GM18858 (cell line): ENCODE measurements around the gene VPS33A.
"Not testable (repeated sequence)": the region's sequence is repeated elsewhere in the genome, so short reads cannot be mapped to it uniquely, and the experiment has no call there.

Source experiments
- ATAC-seq: cut with Tn5 transposase; IDR thresholded peaks from one replicate; pipeline ENCODE4 v1.9.1; 2021; ENCODE audit not compliant: unreplicated experiment

VPS33A gene

DNA sequence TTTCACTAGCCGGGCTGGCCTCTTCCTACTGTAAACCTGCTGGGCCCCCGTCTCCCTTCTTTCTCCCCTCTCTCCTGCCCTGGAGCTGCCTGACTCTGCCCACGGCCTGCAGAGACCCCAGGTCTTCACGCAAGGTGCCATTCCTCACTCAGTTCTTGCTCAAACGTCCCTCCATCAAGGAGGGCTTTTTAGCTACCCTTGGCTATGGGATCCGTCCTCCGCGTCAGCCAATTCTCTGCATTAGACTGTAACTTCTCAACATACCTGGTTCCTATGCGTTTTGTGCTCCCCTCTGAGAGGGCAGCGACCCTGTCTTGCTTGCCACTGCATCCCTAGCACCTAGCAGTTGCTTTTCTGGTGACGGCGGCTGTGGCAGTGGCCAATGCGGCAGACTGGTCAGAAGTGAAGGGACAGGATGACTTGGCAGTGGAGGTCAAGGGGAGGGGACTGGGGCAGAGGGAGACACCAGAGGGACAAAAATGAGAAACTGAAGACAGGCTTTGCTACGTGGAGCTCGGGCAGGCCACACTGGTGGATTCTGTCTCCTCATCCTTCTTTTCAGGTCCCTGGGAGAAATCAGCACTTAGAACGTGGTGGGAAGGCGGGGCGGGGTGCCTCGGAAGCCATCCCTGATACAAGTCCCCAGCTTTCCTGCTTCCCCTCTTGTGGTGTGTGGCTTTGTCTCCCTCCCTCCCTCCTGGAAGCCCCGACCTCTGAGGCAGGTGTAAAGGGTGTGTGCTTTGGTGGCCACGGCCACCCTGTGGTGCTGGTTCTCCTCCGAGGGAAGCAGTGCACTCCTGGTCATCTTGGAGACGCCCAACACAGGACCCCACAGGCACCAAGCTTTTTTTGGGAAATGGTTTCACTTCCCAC is 61.0 kb downstream of the VPS33A start:
- no peak for ATAC-seq

DNA sequence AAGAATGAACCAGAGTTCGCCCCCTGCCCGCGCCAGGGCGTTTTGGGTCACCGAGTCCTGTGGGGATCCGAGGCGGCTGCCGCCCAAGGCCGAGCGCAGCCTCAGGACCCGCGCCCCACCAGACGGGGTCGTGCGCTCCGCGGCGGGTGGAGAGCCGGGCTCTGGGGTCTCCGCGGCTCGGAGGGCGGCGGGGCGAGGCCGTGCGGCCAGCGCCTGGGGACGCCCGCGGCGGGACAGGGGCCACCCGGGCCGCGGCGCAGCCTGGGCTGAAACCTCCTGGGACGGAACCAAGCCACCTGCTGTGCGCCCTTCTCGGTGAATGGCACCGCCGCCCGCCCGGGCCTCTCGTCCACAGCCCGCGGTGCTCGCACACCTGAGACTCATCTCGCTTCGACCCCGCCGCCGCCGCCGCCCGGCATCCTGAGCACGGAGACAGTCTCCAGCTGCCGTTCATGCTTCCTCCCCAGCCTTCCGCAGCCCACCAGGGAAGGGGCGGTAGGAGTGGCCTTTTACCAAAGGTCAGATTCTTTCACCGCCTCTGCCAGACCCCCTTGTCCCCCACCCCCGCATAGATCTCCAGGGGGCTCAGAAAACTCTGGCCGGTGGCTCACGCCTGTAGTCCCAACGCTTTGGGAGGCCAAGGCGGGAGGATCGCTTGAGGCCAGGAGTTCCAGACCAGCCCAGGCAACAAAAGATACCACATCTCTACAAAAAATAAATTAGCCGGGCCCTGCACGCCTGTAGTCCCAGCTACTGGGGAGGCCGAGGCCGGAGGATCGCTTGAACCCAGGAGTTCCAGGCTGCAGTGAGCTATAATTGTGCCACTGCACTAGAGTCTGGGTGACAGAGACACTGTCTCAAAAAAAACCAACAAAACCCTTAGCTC is 61.9 kb downstream of the VPS33A start:
- no peak for ATAC-seq

DNA sequence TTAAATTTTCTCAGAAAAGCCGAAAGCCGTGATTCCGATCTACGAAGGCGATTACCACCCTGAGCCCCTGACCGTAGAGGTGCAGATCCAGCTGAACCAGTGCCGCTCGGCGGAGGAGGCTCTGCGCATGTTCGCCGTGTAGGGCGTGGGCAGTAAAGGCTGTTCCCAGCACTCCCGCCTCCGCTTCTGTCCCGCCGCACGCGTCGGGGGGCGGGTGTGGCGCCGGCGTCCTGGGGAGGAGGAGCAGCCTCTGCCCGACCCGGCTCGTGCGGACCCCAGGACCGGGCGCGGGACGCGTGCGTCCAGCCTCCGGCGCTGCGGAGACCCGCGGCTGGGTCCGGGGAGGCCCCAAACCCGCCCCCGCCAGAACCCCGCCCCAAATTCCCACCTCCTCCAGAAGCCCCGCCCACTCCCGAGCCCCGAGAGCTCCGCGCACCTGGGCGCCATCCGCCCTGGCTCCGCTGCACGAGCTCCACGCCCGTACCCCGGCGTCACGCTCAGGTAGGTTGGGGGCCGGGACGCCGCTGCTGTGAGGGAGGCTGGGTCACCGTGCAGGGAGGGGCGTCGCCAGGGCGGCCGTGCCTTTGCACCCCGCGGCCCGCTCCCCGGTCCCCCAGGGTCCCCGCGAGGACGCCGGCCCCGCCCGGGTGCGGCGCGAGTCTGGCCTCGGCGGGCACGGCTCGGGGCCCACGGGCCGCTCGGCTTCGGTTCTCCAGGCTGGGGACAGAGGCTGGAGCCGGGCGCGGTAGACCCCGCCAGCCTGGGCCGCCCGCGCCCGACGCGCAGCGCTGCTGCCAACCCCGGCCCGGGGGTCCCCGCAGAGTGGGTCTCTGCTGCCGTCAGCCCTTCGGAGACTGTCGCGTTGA is 62.8 kb downstream of the VPS33A start, which contains the start of gene B3GNT4:
Gene B3GNT4 (plus strand): TSS at position 409 of the 866 bp plus-strand sequence. CDS start 910 bp downstream, outside the sequence.
- ATAC-seq, result no peak

- not testable (repeated sequence) for ATAC-seq
Observed at GRCh38 chr12:122202811-122203210, 63.5 kb downstream of the VPS33A start.

DNA sequence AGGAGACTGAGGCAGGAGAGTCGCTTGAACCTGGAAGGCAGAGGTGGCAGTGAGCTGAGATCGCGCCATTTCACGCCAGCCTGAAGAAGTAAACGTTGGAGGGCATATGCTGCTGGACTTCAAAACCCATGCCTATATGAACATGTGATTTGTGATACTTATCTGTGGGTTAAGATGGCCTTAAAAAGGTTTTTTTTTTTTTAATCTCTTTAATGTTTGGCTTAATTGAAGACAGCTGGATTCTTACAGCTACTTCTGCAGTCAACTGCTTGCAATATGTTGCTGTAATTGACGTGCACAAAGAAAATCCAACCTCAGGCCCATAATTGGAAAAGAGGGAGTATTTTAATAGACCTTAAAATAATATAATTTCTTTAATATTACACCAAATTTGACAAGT is 64.3 kb downstream of the VPS33A start:
- ATAC-seq, result no peak

GRCh38 chr12:122201381-122201780 is 64.9 kb downstream of the VPS33A start:
- no peak for ATAC-seq

DNA sequence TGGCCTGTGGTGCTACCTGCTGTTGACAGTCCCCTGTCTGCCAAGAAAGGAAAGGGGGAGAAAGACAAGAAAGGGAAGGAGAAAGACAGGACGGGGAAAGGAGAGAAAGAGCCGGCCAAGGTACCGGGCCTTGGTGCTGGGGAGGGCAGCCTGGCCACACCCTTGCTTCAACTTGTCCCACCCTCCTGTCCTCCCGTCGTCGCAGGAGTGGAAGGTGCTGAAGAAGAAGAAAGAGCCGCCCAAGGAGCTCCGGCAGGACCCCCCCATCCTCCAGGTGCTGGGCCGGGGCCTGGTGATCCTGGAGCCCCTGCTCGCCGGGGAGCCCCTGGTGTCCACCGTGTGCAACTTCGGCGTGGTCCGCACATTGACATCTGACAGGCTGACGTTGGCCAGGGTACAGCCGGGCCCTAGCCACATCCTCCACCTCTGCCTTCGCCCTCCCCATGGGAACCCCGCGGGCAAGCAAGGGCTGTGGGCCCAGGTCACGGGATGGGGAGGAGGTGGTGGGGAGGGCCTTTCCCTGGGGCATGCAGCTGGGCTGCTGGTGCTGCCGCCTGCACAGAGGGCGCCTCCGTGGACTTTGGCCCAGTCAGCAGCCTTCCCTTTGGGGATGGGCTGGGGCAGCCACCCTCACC is 65.6 kb downstream of the VPS33A start:
- ATAC-seq, result no peak

- no peak for ATAC-seq
Observed at GRCh38 chr12:122199484-122200355, 66.6 kb downstream of the VPS33A start.

GRCh38 chr12:122197612-122197966 is 68.7 kb downstream of the VPS33A start:
- ATAC-seq, result no peak

- no peak for ATAC-seq
Observed at GRCh38 chr12:122195405-122195804, 70.9 kb downstream of the VPS33A start.

GRCh38 chr12:122194804-122195203 is 71.5 kb downstream of the VPS33A start:
- no peak for ATAC-seq

GRCh38 chr12:122192441-122192840 is 73.9 kb downstream of the VPS33A start:
- no peak for ATAC-seq

- no peak for ATAC-seq
Observed at GRCh38 chr12:122190842-122191668, 75.2 kb downstream of the VPS33A start.

DNA sequence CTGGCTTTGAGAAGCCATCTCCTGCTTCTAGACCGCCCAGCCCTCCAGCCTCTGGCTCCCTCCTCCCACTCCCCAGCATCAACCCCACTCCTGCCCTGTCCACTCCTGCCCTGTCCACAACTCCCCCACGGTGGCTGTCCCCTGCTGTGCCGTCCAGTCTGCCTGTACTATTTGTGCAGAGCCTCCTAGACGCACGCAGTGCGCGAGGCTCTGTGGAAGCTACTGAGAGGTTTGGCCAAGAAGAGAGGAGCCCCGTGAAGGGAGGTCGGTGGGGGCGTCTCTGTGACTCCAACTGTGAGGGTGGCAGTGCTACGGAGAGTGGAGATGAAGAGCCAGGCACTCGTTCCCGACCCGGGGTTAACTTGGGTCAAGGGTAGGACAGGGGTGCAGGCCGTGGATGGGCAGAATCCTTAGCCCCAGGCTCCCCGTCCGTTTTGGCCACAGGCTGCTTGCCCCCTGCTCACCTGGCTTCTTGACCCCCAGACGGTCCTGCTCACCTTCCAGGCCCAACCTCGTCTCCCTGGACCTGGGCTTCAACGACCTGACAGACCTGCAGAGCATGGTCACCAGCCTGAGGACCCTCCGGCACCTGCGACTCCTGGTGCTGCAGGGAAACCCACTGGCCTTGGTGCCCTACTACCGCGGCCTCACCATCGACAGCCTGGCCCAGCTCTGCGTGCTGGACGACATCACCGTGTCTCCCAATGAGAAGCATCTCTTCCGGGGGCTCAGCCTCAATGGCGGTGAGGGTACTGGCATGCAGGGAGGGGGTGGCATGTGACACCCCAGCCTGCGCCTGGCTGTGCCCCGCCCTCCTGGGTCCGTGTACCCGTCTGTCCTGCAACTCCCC is 76.4 kb downstream of the VPS33A start:
- no peak for ATAC-seq

DNA sequence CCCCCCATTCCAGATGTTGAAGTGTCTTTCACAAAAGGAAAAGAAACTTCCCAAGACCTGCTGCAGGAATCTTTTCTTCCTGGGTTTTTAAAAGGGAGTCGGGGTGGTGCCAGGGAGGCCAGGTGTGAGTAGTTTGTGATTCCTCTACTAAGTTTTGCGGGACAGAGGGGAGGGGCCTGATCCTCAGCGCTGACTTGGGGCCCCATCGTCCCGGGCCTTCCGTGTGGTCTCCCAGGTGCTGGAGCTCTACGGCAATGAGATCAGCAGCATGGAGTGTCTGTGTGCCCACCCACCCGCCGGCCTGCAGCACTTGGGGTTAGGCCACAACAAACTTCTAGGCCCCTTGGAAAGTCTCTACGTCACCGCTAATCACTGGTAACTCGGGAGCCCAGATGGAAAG is 78.8 kb downstream of the VPS33A start:
- no peak for ATAC-seq

DNA sequence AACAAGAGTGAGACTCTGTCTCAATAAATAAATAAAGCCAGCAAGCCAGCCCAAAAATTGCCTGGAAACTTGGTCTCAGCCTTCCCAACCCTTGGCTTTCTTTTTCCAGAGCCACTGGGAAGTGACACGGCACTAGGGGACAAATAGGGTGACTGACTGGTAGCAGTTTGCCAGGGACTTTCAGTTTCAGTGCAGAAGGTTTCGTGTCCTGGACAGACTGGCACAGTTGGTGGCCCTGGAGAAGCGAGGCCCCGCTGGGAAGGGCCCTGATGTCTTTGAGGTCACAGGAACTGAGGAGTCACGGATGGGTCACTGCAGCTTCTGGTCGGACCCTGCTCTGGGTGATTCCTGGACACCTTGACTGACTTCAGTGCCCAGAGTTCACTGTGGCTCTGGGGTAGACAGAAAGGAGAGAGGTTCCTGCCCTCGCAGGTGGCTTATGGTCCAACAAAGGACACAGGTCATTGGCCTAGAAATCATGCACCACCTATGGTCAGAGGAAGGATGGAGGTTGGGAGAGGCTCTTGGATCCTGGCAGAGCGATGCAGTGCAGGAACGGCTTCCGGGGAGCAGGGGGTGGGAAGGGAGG is 80.7 kb downstream of the VPS33A start:
- no peak for ATAC-seq

DNA sequence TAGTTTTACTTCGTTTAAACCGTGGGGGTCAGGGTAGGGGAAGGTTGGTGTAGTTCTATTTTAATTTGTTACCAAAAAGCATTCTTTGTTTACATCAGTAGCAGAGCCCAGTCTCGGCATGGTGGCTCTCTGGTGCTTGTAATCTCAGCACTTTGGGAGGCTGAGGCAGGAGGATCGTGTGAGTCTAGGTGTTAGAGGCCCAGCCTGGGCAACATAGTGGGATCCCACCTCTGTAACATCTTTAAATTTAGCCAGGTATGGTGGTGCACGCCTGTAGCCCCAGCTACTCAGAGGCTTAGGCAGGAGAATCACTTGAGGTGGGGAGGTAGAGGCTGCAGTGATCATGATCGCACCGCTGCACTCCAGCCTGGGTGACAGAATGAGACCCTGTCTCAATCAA is 81.2 kb downstream of the VPS33A start:
- ATAC-seq, result no peak
